ENCODE data around the gene TNFSF13.

TNFSF13 gene

GRCh38 chr17:7589891-7590691 lies 31.5 kb downstream of the TNFSF13 start, which contains the start of gene SOX15:
Gene SOX15 (minus strand): TSS chr17:7590094. CDS start chr17:7589676, 418 bp downstream.
- peak; percentile 93 for DNase-seq (ENCODE audit: low read depth, low spot score)

- DNase-seq (ENCODE audit: low read depth, low spot score), result peak; percentile 96
These were observed 32.2 kb downstream of the TNFSF13 start for GRCh38 chr17:7590743-7591142.

DNA sequence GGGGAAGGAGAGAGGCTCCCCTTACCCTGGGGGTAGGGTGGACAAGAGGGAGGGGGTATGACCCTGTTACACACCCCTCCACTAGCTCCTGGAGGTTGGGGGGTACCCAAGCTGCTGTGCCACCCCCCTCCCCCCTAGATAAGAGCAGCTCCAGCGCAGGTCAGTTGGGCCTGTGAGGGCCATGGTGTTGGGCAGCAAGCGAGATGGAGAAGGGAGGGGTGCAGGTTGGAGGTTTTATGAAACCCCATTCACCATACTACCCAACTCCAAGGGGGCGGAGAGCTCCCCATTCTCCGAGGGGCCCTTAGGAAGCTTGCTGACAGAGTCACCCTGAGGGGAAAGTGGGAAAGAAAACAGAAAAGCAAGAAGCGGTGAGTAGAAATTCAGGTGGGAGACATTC lies 33.0 kb downstream of the TNFSF13 start:
- no peak for DNase-seq (ENCODE audit: low read depth, low spot score)

DNA sequence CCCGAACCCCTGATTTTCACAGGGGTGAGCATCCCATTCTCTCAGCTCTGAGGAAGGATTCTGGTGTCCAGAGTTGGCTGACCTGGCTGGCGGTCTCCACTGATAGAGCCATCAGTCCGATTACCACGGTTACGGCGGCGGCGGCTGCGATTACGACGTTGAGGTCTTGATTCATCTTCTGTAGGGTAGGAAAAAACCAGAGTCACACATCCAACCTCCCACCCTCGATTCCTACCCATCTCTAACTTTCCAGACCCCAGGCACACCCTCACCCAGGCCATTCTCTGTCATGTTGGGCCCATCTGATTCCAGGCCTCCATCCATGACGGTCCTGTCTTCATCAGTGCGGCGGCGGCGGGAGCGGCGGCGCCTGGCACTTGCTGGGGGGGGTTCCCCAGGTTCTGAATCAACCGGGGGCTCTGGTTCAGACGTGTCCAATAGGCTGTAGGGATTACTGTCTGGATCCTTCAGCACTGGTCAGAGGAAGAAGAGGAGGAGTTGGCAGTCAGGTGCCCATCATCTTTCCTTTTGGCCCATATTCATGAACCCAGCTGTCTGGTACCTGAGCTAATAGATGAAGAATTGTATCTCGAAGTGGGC lies 34.0 kb downstream of the TNFSF13 start:
- DNase-seq (ENCODE audit: low read depth, low spot score), result no peak

DNA sequence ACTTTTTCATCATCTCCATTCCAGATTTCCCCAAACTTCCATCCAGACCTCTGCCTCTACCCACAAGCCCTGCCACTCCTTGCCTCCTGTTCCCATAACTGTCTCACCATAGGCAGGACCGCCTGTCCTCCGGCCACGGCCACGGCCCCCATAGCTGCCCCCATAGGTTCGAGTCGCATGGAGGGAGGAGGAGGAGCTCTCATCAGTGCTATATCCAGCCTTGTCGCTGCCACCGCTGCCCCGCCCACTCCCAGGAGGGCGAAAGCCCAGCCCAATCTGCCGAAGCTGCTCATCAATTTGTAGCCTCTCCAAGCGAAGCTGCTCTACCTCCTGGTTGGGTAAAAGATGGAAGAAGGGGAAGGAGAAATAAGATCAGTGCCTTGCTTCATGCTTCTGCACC lies 34.7 kb downstream of the TNFSF13 start:
- peak; percentile 25 for DNase-seq (ENCODE audit: low read depth, low spot score)

DNA sequence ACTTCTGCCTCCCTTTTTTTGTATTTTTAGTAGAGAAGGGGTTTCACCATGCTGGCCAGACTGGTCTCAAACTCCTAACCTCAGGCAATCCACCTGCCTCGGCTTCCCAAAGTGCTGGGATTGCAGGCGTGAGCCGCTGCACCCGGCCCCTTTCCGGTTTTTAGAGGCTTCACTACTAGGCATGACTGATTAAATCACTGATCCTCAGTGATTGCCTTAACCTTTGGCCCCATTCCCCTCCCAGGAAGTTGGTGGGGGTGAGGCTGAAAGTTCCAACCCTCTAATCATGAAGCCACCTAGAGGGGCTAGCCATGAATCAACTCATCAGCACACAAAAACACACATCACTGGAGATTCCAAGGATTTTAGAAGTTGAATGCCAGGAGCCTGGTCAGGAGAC lies 39.0 kb downstream of the TNFSF13 start:
- peak; percentile 4 for DNase-seq (ENCODE audit: low read depth, low spot score)

DNA sequence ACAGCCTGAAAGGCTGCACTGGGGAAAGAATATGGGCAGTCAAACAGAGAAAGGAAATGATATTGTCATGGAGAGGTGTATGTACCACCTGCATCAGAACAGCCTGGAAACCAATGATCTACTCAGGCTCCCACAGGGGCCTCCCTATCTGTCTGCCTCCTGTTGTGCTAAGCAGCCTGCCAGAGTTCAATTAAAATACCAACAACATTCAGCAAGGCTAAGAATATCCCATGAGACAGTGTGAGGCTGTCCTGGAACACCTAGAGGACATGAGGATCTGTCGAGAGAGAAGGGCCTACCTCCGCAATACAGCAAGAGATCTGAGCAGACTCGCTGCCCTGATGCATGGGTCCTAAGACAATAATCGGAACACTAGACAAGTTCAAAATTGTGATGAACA lies 47.7 kb downstream of the TNFSF13 start:
- no peak for DNase-seq (ENCODE audit: low read depth, low spot score)

DNA sequence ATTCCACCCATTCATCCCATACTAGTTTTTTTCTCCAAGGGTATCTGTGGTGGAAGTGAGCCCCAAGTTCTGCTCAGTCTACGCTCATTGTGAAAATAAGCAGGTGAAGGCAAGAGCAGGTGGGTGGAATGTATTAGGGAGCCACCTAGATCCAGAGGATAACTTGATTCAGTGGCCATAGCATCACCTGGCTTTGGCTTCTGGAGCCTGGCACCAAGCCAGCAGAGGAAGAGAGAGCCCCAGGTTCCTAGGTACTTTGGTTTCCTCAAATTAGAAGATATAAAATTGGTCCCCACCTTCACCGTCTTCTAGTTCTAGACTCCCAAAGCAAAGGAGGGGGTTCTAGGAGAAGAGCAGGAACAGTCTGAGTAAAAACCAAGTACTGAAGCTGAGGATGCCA lies 52.1 kb downstream of the TNFSF13 start:
- DNase-seq (ENCODE audit: low read depth, low spot score), result no peak
